ENCODE measurements around the gene RAD9B.
A peak's percentile ranks its signal among the peaks of the same experiment; 100 is the strongest.
"Not testable (repeated sequence)": the region's sequence is repeated elsewhere in the genome, so short reads cannot be mapped to it uniquely, and the experiment has no call there.

The RAD9B gene

GRCh38 chr12:110501752-110502738, at the start of gene RAD9B, which contains the start of gene VPS29:
Gene RAD9B, plus strand, starts transcription at chr12:110502331. Its CDS starts 7 bp downstream, at chr12:110502338.
Gene VPS29, minus strand, starts transcription at chr12:110502111. Its CDS starts 60 bp downstream, at chr12:110502051.
- peak; percentile 99 for DNase-seq

- no peak for DNase-seq
These were observed 48.4 kb upstream of the RAD9B start for GRCh38 chr12:110453569-110454296.

- DNase-seq, result no peak
These were observed 43.4 kb upstream of the RAD9B start for GRCh38 chr12:110458756-110459155.

GRCh38 chr12:110461189-110461588, 40.9 kb upstream of the RAD9B start:
- not testable (repeated sequence) for DNase-seq

GRCh38 chr12:110465024-110465423, 37.1 kb upstream of the RAD9B start:
- DNase-seq, result no peak

- not testable (repeated sequence) for DNase-seq
These were observed 36.4 kb upstream of the RAD9B start for GRCh38 chr12:110465765-110466164.

- DNase-seq, result no peak
These were observed 35.3 kb upstream of the RAD9B start for GRCh38 chr12:110466791-110467190.

- DNase-seq, result no peak
These were observed 34.3 kb upstream of the RAD9B start for GRCh38 chr12:110467847-110468213.

GRCh38 chr12:110468214-110469048, 33.7 kb upstream of the RAD9B start, which contains the start of the genes FAM216A and GPN3:
Gene FAM216A, plus strand, starts transcription at chr12:110468845. Its CDS starts 31 bp downstream, at chr12:110468876.
Gene GPN3, minus strand, starts transcription at chr12:110468257. Its CDS starts 54 bp downstream, at chr12:110468203.
- DNase-seq, result peak; percentile 99

GRCh38 chr12:110475426-110475825, 26.7 kb upstream of the RAD9B start:
- no peak for DNase-seq

GRCh38 chr12:110498984-110499706, 3.0 kb upstream of the RAD9B start:
- DNase-seq, result no peak

GRCh38 chr12:110501399-110501751, 756 bp upstream of the RAD9B start:
- DNase-seq, result no peak

- DNase-seq, result no peak
These were observed 1.3 kb downstream of the RAD9B start for GRCh38 chr12:110503432-110503831.

GRCh38 chr12:110505332-110505731, 3.2 kb downstream of the RAD9B start:
- no peak for DNase-seq

GRCh38 chr12:110508071-110508586, 6.0 kb downstream of the RAD9B start:
- no peak for DNase-seq

GRCh38 chr12:110513842-110514241, 11.7 kb downstream of the RAD9B start:
- DNase-seq, result no peak

- DNase-seq, result no peak
These were observed 12.2 kb downstream of the RAD9B start for GRCh38 chr12:110514363-110514762.

- DNase-seq, result no peak
These were observed 14.9 kb downstream of the RAD9B start for GRCh38 chr12:110516995-110517394.

- not testable (repeated sequence) for DNase-seq
These were observed 15.9 kb downstream of the RAD9B start for GRCh38 chr12:110518014-110518413.

- not testable (repeated sequence) for DNase-seq
These were observed 19.0 kb downstream of the RAD9B start for GRCh38 chr12:110520876-110521712.

Measured in retina (tissue), 1 donor.